GM12878 (cell line): ENCODE data around the gene OPRM1. TPM values are rescaled to one million over a fixed set of nuclear protein-coding genes. Genes with fewer than 3 reads are reported as not detected.

Source experiments
- ATAC-seq: fragments of 200-7000 bp; cut with Tn5 transposase; 3 replicates; pipeline ENCODE4 v1.9.1; 2020; ENCODE audit warnings: mild to moderate bottlenecking, moderate library complexity
- BruUV-seq: library from RNA; stranded (reverse); fragments of 400-500 nt; replicated peaks from 2 replicates; lab custom pipeline; 2021; lab: Mats Ljungman, UMichigan
- CTCF ChIA-PET: fragments of 300-600 bp; sonication (Branson Sonifier 250); formaldehyde crosslinking; extraction: SDS; loops from one replicate; lab custom pipeline; 2021; ENCODE audit warnings: inconsistent platforms; lab: Yijun Ruan, JAX
- POLR2A ChIA-PET: fragments of 350-600 bp; formaldehyde crosslinking; extraction: SDS; loops from one replicate; lab custom pipeline; 2021; ENCODE audit warnings: inconsistent platforms; lab: Charles Lee
- RAD21 ChIA-PET: fragments of 300-600 bp; sonication (Branson Sonifier 250); formaldehyde crosslinking; loops from one replicate; lab custom pipeline; 2023; ENCODE audit warnings: antibody characterized with exemption; ENCODE audit not compliant: unreplicated experiment; lab: Charles Lee
- SMC1A ChIA-PET: fragments of 300-600 bp; sonication (Branson Sonifier 250); formaldehyde crosslinking; loops from one replicate; lab custom pipeline; 2023; ENCODE audit not compliant: unreplicated experiment, uncharacterized antibody; lab: Charles Lee
- DNase-seq: peaks from one replicate; pipeline ENCODE4 v3.0.0-alpha.2; 2011; ENCODE audit warnings: low read depth, low spot score
- FAIRE-seq: peaks from 3 replicates; lab custom pipeline; 2011; peaks lifted over from hg19 to GRCh38; lab: Jason Lieb, UNC
- H2AFZ ChIP-seq: 2 replicates; pipeline ENCODE4 v1.6.0; 2011; ENCODE audit warnings: low read depth, low read length, control low read depth; ENCODE audit not compliant: control insufficient read depth
- H3K27ac ChIP-seq: 2 replicates; pipeline ENCODE4 v1.5.1; 2011; ENCODE audit warnings: control low read depth; ENCODE audit not compliant: control insufficient read depth, insufficient read depth
- H3K27me3 ChIP-seq, 2 experiments: replicated peaks in 1 of 2; 2 replicates each; pipeline versions ENCODE4 v1.6.0 to v1.6.1; 2011; ENCODE audit warnings: low read length in 1 of 2; ENCODE audit not compliant: control insufficient read depth in 2 of 2, insufficient read depth in 2 of 2
- H3K36me3 ChIP-seq, 2 experiments: 2 replicates each; pipeline ENCODE4 v1.5.1; 2011; ENCODE audit warnings: low read length in 1 of 2; ENCODE audit not compliant: control insufficient read depth in 2 of 2, insufficient read depth in 2 of 2
- H3K4me1 ChIP-seq: 2 replicates; pipeline ENCODE4 v1.6.1; 2011; ENCODE audit warnings: mild to moderate bottlenecking, low read length, moderate library complexity, mixed read lengths; ENCODE audit not compliant: control insufficient read depth, insufficient read depth
- H3K4me2 ChIP-seq: 2 replicates; pipeline ENCODE4 v1.6.0; 2011; ENCODE audit warnings: control low read depth; ENCODE audit not compliant: control insufficient read depth, insufficient read depth
- H3K4me3 ChIP-seq: fragments of 200-600 bp; sonication (generic); 2 replicates; pipeline ENCODE4 v1.5.1; 2016
- H3K79me2 ChIP-seq: 2 replicates; pipeline ENCODE4 v1.6.0; 2011; ENCODE audit warnings: low read length; ENCODE audit not compliant: control insufficient read depth, insufficient read depth
- H3K9ac ChIP-seq: 2 replicates; pipeline ENCODE4 v1.8.0; 2011; ENCODE audit warnings: low read length, control low read depth, mixed read lengths; ENCODE audit not compliant: control insufficient read depth, insufficient read depth
- H3K9me3 ChIP-seq: replicated peaks from 3 replicates; pipeline ENCODE4 v1.5.1; 2011; ENCODE audit warnings: mild to moderate bottlenecking, low read length; ENCODE audit not compliant: control insufficient read depth, insufficient read depth
- H4K20me1 ChIP-seq: 2 replicates; pipeline ENCODE4 v1.6.0; 2011; ENCODE audit not compliant: control insufficient read depth, insufficient read depth
- BHLHE40 ChIP-seq, 2 experiments: fragments of 450-650 bp in 1 of 2; IDR thresholded peaks; 2 replicates each; pipeline ENCODE4 v1.6.1; 2011 to 2017; ENCODE audit warnings: low read depth in 2 of 2, borderline replicate concordance in 1 of 2, improper control_type of control experiment in 1 of 2, low read length in 1 of 2, mild to moderate bottlenecking in 1 of 2
- CHD1 ChIP-seq: IDR thresholded peaks from 2 replicates; pipeline ENCODE4 v1.6.1; 2012; ENCODE audit warnings: low read depth, low read length, improper control_type of control experiment
- CHD2 ChIP-seq: IDR thresholded peaks from 2 replicates; pipeline ENCODE4 v1.6.1; 2011; ENCODE audit warnings: low read depth, low read length, improper control_type of control experiment, borderline replicate concordance
- ESRRA ChIP-seq: IDR thresholded peaks from 2 replicates; pipeline ENCODE4 v1.6.1; 2012; ENCODE audit warnings: mild to moderate bottlenecking, low read length, improper control_type of control experiment
- FOXM1 ChIP-seq: IDR thresholded peaks from 2 replicates; pipeline ENCODE4 v1.6.1; 2012; ENCODE audit warnings: low read depth, mild to moderate bottlenecking, inconsistent platforms, low read length, moderate library complexity
- KAT2A ChIP-seq: conservative IDR thresholded peaks from 2 replicates; pipeline ENCODE4 v1.6.1; 2011; ENCODE audit warnings: low read depth, low read length; ENCODE audit not compliant: control insufficient read depth
- MYC ChIP-seq: IDR thresholded peaks from 2 replicates; pipeline ENCODE4 v1.6.1; 2011; ENCODE audit warnings: mild to moderate bottlenecking, low read length, moderate library complexity, inconsistent platforms; ENCODE audit not compliant: insufficient read depth, insufficient replicate concordance, insufficient read length, severe bottlenecking
- SPI1 ChIP-seq: IDR thresholded peaks from 2 replicates; pipeline ENCODE4 v1.6.1; 2011; ENCODE audit warnings: low read depth, mild to moderate bottlenecking, low read length, moderate library complexity, borderline replicate concordance; ENCODE audit not compliant: insufficient read depth
- STAT3 ChIP-seq: IDR thresholded peaks from 2 replicates; pipeline ENCODE4 v1.6.1; 2011; ENCODE audit warnings: low read depth, low read length, improper control_type of control experiment
- ZNF384 ChIP-seq: IDR thresholded peaks from 2 replicates; pipeline ENCODE4 v1.6.1; 2012; ENCODE audit warnings: low read depth, mild to moderate bottlenecking, low read length, improper control_type of control experiment, borderline replicate concordance
- WGBS: methylation state at CpG from one replicate; pipeline ENCODE4 v1.1.6; 2016; ENCODE audit warnings: low lambda C conversion rate; ENCODE audit not compliant: insufficient replicate concordance, insufficient coverage; ENCODE audit errors: missing lambda C conversion rate; 5-methylcytosine and 5-hydroxymethylcytosine counted together
- in situ Hi-C: fragments of 300-500 bp; cut with MboI; formaldehyde crosslinking; loops from 9 replicates; pipeline ENCODE4 v1.14.3; 2018; ENCODE audit warnings: mixed read lengths
- intact Hi-C: fragments of 100-400 bp; cut with micrococcal nuclease; formaldehyde crosslinking; loops from one replicate; pipeline ENCODE4 v1.14.2; 2022; ENCODE audit not compliant: unreplicated experiment
- polyA plus RNA-seq, 11 experiments: library from polyadenylated mRNA; depleted of rRNA in 4 of 11; unstranded in 6 of 11; stranded (reverse) in 5 of 11; fragments of >200 nt; fragmentation: Nextera tagmentation in 4 of 11; fragmentation: Illumina TruSeq in 1 of 11; extraction: Ambion mirVana in 4 of 11; extraction: Trizol in 1 of 11; gene quantifications; 1 replicate in 1 of 11; 2 replicates in 10 of 11; pipeline versions ENCODE4 v1.2.1 to v1.2.3, GENCODE V29; 2011 to 2016; ENCODE audit warnings: inconsistent platforms in 2 of 11, missing spikeins in 2 of 11, low read depth in 1 of 11
- total RNA-seq, 4 experiments: library from RNA; depleted of rRNA in 3 of 4; stranded (reverse); fragments of >200 nt in 3 of 4; fragmentation: Illumina TruSeq in 1 of 4; extraction: Trizol in 1 of 4; gene quantifications; 2 replicates each; pipeline versions ENCODE4 v1.2.1 to v1.2.3, GENCODE V29; 2013 to 2021
- TF ChIP-seq, protein P1 (sequence below), 3 experiments: IDR thresholded peaks in 2 of 3; conservative IDR thresholded peaks in 1 of 3; 2 replicates each; pipeline ENCODE4 v1.5.1; 2011; ENCODE audit warnings: low read depth in 3 of 3, low read length in 3 of 3, mild to moderate bottlenecking in 3 of 3, control low read depth in 2 of 3, moderate library complexity in 2 of 3, inconsistent platforms in 1 of 3, mixed read lengths in 1 of 3; ENCODE audit not compliant: control insufficient read depth in 2 of 3, insufficient read depth in 1 of 3; ENCODE audit errors: extremely low read depth in 1 of 3

The OPRM1 gene
- total and polyA plus RNA-seq, 10 of the 15 experiments (the other 5 are each of a cell fraction or from before 2014, with no cell fraction given): not detected

GRCh38 chr6:153994004-153994403 lies 45.0 kb upstream of the OPRM1 start:
- H3K36me3 ChIP-seq: no peaks in the 10 kb centered on the region
- no peak for TF ChIP-seq CHD2
- no peak for TF ChIP-seq KAT2A
- TF ChIP-seq ESRRA: no peak
- no peak for TF ChIP-seq BHLHE40 (IDR thresholded peaks at IDR 0.05; ENCODE audit: borderline replicate concordance in 1 of 2, low read depth in 2 of 2, low read length in 1 of 2)
- no peak for TF ChIP-seq FOXM1
- TF ChIP-seq ZNF384: no peak
- no peak for TF ChIP-seq CHD1
- TF ChIP-seq STAT3: no peak
- TF ChIP-seq SPI1: no peak
- TF ChIP-seq, protein P1, sequence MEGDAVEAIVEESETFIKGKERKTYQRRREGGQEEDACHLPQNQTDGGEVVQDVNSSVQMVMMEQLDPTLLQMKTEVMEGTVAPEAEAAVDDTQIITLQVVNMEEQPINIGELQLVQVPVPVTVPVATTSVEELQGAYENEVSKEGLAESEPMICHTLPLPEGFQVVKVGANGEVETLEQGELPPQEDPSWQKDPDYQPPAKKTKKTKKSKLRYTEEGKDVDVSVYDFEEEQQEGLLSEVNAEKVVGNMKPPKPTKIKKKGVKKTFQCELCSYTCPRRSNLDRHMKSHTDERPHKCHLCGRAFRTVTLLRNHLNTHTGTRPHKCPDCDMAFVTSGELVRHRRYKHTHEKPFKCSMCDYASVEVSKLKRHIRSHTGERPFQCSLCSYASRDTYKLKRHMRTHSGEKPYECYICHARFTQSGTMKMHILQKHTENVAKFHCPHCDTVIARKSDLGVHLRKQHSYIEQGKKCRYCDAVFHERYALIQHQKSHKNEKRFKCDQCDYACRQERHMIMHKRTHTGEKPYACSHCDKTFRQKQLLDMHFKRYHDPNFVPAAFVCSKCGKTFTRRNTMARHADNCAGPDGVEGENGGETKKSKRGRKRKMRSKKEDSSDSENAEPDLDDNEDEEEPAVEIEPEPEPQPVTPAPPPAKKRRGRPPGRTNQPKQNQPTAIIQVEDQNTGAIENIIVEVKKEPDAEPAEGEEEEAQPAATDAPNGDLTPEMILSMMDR (IDR thresholded peaks at IDR 0.05 in 2 of 3, conservative IDR thresholded peaks at IDR 0.05 in 1 of 3; ENCODE audit: control insufficient read depth in 2 of 3, extremely low read depth in 1 of 3, insufficient read depth in 1 of 3, low read depth in 3 of 3, low read length in 3 of 3): no peak
- no peak for TF ChIP-seq MYC
- no peak overlapping the region for H3K4me2 ChIP-seq
- ChIA-PET RAD21 (interaction anchor here (0.9 kb wide), 1 partner anchor 110 kb away, joined by 3 read pairs; no protein-coding TSS in a partner anchor), POLR2A (no interaction called here), SMC1A (interaction anchor here (0.6 kb wide), 1 partner anchor 685 kb away, joined by 5 read pairs; no protein-coding TSS in a partner anchor), CTCF (interaction anchor here (0.6 kb wide), 1 partner anchor 934 kb away, joined by 3 read pairs; no protein-coding TSS in a partner anchor)
- 60% methylated on average over 3 of the region's 3 CpGs for WGBS
- no peaks in the 10 kb centered on the region; a peak in 1 of 4 replicates for H3K27me3 ChIP-seq
- BruUV-seq: no TSS peak
- ATAC-seq: no peak
- no peak overlapping the region for H2AFZ ChIP-seq
- no peak overlapping the region for H3K4me3 ChIP-seq
- in situ Hi-C loops: no loop called here
- no peaks in the 10 kb centered on the region for H3K4me1 ChIP-seq
- no peak for FAIRE-seq
- no peak overlapping the region for H3K9ac ChIP-seq
- H4K20me1 ChIP-seq: no peaks in the 10 kb centered on the region
- H3K9me3 ChIP-seq: no peaks in the 10 kb centered on the region
- intact Hi-C loops: no loop called here
- no peak overlapping the region for H3K27ac ChIP-seq
- DNase-seq: no peak
- H3K79me2 ChIP-seq: no peaks in the 10 kb centered on the region
